Bronchial epithelial cell (primary cell): ENCODE data around the gene REN. TPM values are rescaled to one million over a fixed set of nuclear protein-coding genes. Genes with fewer than 3 reads are reported as not detected.

Experiments used
- DNase-seq: peaks from one replicate; pipeline ENCODE4 v3.0.0-alpha.2; 2010; ENCODE audit warnings: low read depth
- FAIRE-seq: peaks from 2 replicates; lab custom pipeline; 2011; peaks lifted over from hg19 to GRCh38; lab: Jason Lieb, UNC
- H3K27me3 ChIP-seq: 2 replicates; pipeline ENCODE4 v1.5.1; 2011; ENCODE audit warnings: low read length; ENCODE audit not compliant: control insufficient read depth, insufficient read depth
- H3K36me3 ChIP-seq: 2 replicates; pipeline ENCODE4 v1.5.1; 2011; ENCODE audit warnings: low read length; ENCODE audit not compliant: control insufficient read depth, insufficient read depth
- H3K4me3 ChIP-seq: 2 replicates; pipeline ENCODE4 v1.5.1; 2011; ENCODE audit warnings: mild to moderate bottlenecking, low read depth, low read length, control low read depth
- total RNA-seq: library from RNA; depleted of rRNA; stranded (reverse); fragments of >200 nt; gene quantifications from 2 replicates; pipeline ENCODE4 v1.2.1, GENCODE V29; 2014
- TF ChIP-seq, protein P1 (sequence below): IDR thresholded peaks from 2 replicates; pipeline ENCODE4 v1.5.1; 2011; ENCODE audit warnings: mild to moderate bottlenecking, moderate library complexity, low read length, control low read depth, inconsistent platforms; ENCODE audit not compliant: insufficient read depth, severe bottlenecking

Gene REN
- total RNA-seq, 1 donor from 2014 or later: 0.26 TPM

DNA sequence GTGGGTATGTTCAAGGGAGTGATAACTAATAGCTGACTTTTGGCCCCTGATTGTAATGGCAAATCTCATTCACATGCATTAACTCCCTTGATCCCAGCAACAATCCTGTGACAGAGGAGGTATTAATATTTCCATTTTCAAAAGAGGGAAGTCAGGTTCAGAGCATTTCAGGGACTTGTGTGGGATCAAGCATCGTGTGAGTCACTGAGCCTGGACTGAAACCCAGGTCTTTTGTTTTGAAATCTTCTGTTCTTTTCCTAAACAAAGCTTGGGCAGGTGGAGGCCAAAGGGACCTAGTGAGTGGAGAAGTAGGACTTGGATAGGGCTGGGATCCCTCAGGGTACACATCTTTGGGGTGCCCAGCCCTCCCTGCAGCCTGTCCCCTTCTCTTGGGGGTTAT is 52.2 kb downstream of the REN start:
- peak; percentile 20 for DNase-seq
- Histone ChIP-seq H3K4me3 (no peak overlapping the region), H3K27me3 (no peaks in the 10 kb centered on the region), H3K36me3 (peaks cover 12% of the 10 kb centered on the region)
- TF ChIP-seq, protein P1, sequence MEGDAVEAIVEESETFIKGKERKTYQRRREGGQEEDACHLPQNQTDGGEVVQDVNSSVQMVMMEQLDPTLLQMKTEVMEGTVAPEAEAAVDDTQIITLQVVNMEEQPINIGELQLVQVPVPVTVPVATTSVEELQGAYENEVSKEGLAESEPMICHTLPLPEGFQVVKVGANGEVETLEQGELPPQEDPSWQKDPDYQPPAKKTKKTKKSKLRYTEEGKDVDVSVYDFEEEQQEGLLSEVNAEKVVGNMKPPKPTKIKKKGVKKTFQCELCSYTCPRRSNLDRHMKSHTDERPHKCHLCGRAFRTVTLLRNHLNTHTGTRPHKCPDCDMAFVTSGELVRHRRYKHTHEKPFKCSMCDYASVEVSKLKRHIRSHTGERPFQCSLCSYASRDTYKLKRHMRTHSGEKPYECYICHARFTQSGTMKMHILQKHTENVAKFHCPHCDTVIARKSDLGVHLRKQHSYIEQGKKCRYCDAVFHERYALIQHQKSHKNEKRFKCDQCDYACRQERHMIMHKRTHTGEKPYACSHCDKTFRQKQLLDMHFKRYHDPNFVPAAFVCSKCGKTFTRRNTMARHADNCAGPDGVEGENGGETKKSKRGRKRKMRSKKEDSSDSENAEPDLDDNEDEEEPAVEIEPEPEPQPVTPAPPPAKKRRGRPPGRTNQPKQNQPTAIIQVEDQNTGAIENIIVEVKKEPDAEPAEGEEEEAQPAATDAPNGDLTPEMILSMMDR: no peak
- no peak for FAIRE-seq

DNA sequence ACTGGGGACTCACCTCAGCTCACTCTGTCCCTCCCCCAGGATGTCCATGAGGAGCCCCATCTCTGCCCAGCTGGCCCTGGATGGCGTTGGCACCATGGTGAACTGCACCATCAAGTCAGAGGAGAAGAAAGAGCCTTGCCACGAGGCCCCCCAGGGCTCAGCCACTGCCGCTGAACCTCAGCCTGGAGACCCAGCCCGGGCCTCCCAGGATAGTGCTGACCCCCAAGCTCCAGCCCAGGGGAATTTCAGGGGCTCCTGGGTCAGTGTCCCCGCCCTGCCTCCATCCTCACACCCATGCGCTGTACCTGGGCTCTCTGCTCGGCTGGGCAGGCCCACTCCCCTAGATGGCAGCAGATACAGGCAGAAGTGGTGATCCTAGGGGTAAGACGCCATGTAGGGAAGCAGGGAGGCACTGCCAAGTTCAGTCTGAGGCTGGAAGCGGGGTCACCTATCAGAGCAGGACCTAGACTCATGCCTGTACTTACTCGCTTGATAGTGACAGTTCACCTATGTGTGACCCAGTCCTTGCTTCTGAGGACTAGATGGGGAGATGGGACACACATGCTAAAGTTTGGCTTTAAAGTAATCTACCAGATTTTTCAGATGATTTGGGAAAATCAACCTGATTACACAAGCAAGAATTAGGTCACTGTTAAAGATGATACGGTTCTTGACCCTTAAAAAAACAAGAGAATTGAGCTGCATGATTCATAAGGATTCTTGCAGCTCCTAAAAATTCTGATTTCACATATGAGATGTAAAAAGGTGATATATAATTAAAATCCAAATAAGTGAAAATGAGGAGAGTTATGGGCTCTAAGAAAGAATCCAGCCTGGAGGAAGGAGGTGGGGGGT is 53.0 kb downstream of the REN start:
- TF ChIP-seq, protein P1: no peak
- no peak for DNase-seq
- no peak for FAIRE-seq
- Histone ChIP-seq H3K36me3 (peaks cover 12% of the 10 kb centered on the region), H3K4me3 (no peak overlapping the region), H3K27me3 (no peaks in the 10 kb centered on the region)

DNA sequence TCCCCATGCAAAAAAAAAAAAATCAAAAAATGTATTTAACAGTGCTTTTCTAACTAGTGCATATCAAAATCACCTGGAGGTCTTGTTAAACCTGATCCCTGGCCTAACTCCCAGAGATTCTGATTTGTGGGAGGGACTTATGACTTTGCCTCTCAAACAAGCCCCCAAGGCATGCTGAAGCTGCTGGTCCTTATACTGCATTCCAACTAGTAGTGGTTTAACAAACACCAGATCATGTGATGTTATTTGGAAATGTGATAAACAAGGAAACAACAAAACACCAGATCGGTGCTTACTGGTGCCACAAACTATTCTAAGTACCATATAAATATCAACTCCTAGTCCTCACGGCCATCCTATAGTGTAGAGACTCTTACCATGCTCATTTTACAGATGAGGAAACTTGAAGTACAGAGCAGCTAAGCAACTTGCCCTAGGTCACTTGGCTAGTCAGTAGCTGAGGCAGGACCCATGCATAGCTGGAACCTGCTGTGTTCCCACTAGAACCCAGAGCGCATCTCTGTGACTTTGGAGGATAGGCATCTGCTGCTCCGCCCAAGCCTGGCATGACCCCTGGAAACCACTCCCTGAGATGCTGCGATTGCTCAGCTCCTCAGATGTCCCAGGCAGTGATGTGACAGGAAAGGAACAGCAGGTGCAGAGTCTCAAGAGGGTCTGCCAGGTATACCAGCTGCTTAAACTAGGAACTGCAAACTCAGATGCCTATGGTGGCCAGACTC is 55.1 kb downstream of the REN start:
- no peaks in the 10 kb centered on the region for H3K27me3 ChIP-seq
- DNase-seq (no peak), FAIRE-seq (no peak)
- H3K36me3 ChIP-seq: peaks cover 2% of the 10 kb centered on the region
- H3K4me3 ChIP-seq: no peak overlapping the region
- TF ChIP-seq, protein P1: no peak

DNA sequence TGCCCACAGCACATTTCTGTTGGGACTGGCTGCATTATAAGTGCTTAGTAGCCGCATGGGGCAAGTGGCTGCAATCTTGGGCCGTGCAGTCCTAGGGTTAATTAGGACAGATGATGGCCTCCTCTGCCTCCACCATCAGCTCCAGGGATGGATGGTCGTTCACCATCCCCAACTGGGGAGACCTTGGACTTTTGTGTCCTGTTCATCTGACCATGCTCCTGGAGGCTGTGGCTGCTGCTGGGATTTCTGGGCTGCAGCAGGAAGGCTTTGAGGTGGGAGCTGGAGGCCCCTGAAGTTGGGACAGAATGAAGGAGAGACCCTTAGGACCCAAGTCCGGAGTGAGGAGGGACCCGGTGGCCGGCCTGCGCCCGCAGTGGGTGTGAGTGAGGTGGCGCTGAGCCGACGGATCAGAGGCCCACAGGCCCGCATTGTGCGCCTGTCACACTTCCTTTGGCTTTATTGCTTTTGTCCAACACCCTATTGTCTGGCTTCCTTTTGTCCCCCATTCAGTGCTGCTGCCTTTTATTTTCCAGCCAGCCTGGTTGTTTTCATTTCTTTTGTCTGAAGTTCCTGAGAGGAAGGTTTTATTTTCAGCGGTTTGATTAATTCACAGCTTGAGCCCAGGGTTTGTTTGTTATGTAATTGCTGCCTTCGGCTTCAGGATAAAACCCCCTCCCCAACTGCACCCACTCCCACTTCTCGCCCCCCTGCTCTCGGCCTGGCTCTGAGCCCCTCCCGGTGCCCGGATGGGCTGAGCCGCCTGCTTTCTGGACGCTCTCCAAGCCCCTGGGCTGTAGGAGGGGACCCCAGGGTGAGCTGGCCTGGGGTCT is 57.6 kb downstream of the REN start:
- FAIRE-seq (no peak), DNase-seq (no peak)
- no peaks in the 10 kb centered on the region for H3K27me3 ChIP-seq
- TF ChIP-seq, protein P1: no peak
- H3K4me3 ChIP-seq: no peak overlapping the region
- H3K36me3 ChIP-seq: no peaks in the 10 kb centered on the region

DNA sequence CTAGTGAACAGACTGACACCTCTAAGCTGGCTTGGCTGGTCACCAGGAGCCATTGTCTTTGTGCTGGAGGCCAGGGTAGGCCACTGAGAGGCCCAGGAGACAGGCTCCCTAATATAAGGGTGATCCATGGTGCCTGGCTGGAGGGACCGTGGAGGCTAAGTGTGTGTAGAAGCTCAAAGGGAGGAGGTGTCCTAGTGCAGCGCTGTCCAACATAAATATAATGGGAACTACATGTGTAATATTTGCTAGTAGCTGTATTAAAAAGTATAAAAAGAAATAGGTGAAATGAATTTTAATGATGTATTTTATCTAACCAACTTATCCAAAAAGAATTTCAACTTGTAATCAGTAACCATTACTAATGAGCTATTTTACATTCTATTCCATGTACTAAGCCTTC is 58.2 kb downstream of the REN start:
- TF ChIP-seq, protein P1: no peak
- no peak overlapping the region for H3K4me3 ChIP-seq
- H3K27me3 ChIP-seq: no peaks in the 10 kb centered on the region
- no peaks in the 10 kb centered on the region for H3K36me3 ChIP-seq
- no peak for DNase-seq
- FAIRE-seq: no peak
